Small intestine (tissue), 16 donors: ENCODE data around the gene CGA. TPM values are rescaled to one million over a fixed set of nuclear protein-coding genes. Genes with fewer than 3 reads are reported as not detected.
"Not testable (repeated sequence)": the region's sequence is repeated elsewhere in the genome, so short reads cannot be mapped to it uniquely, and the experiment has no call there.

ENCODE experiments used
- DNase-seq, 2 donors: peaks; one replicate each; pipeline versions ENCODE4 v3.0.0 to v3.0.0-alpha.2; 2013
- FAIRE-seq: peaks from 2 replicates; lab custom pipeline; 2012; peaks lifted over from hg19 to GRCh38; lab: Jason Lieb, UNC
- H3K27ac ChIP-seq, 3 donors: one replicate each; pipeline ENCODE4 v1.5.1; 2013; ENCODE audit warnings: low read length in 2 of 3, mild to moderate bottlenecking in 2 of 3, control low read depth in 1 of 3, inconsistent platforms in 1 of 3, low read depth in 1 of 3, moderate library complexity in 1 of 3
- H3K27me3 ChIP-seq, 3 donors: one replicate each; pipeline ENCODE4 v1.6.1; 2013; ENCODE audit warnings: low read length in 3 of 3, inconsistent platforms in 1 of 3; ENCODE audit not compliant: control insufficient read depth in 3 of 3, insufficient read depth in 3 of 3
- H3K36me3 ChIP-seq, 3 donors: one replicate each; pipeline ENCODE4 v1.6.1; 2013; ENCODE audit warnings: low read length in 3 of 3, inconsistent platforms in 1 of 3, low read depth in 1 of 3, mild to moderate bottlenecking in 1 of 3, moderate library complexity in 1 of 3; ENCODE audit not compliant: control insufficient read depth in 3 of 3, insufficient read depth in 2 of 3
- H3K4me1 ChIP-seq, 3 donors: one replicate each; pipeline ENCODE4 v1.6.1; 2013; ENCODE audit warnings: low read length in 2 of 3, inconsistent platforms in 1 of 3, low read depth in 1 of 3, mild to moderate bottlenecking in 1 of 3, moderate library complexity in 1 of 3; ENCODE audit not compliant: control insufficient read depth in 3 of 3, insufficient read depth in 2 of 3
- H3K4me3 ChIP-seq, 3 donors: one replicate each; pipeline ENCODE4 v1.5.1; 2013; ENCODE audit warnings: low read length in 3 of 3, control low read depth in 1 of 3, inconsistent platforms in 1 of 3, low read depth in 1 of 3, mild to moderate bottlenecking in 1 of 3, moderate library complexity in 1 of 3
- H3K9me3 ChIP-seq, 2 donors: one replicate each; pipeline ENCODE4 v1.6.1; 2013; ENCODE audit warnings: low read depth in 1 of 2, low read length in 1 of 2; ENCODE audit not compliant: control insufficient read depth in 2 of 2, insufficient read depth in 1 of 2
- WGBS, 3 donors: extraction: QIAGEN DNeasy Blood & Tissue Kit; methylation state at CpG; one replicate each; pipeline ENCODE4 v1.1.7; 2013; 5-methylcytosine and 5-hydroxymethylcytosine counted together
- long read RNA-seq, 10 donors: transcript quantifications; one replicate each; lab custom pipeline, GENCODE V29; 2026
- polyA plus RNA-seq, 4 donors: library from polyadenylated mRNA; stranded (reverse) in 3 of 4; unstranded in 1 of 4; fragments of 200-250 nt in 3 of 4; fragments of 120-200 nt in 1 of 4; gene quantifications; one replicate each; pipeline versions ENCODE4 v1.2.1 to v1.2.3, GENCODE V29; 2013
- donor health status: healthy with polysubstance abuse.
- donor health status: control.
- donor health status: control.
- donor health status: Bipolar disorder and iron deficiency.
- donor health status: healthy.

Gene CGA
- polyA plus RNA-seq: under 1 TPM in 1 of 4 donors, not detected in 3; 0.16 TPM
- long read RNA-seq, donor 1, partial matches to known transcripts: 0 of 1 reads
- long read RNA-seq, donor 1, other reads (novel, unspliced or antisense): 0 of 1 reads
- long read RNA-seq, donor 2, partial matches to known transcripts: 0 of 1 reads
- long read RNA-seq, donor 2, other reads (novel, unspliced or antisense): 0 of 1 reads
- long read RNA-seq, donor 3: 0 reads
- long read RNA-seq, donor 4: 0 reads
- long read RNA-seq, donor 5: 0 reads
- long read RNA-seq, donor 6: 0 reads
- long read RNA-seq, donor 7: 0 reads
- long read RNA-seq, donor 8, partial matches to known transcripts: 0 of 3 reads
- long read RNA-seq, donor 8, other reads (novel, unspliced or antisense): 0 of 3 reads
- long read RNA-seq, donor 9: 0 reads
- long read RNA-seq, donor 10: 0 reads

GRCh38 chr6:87095087-87095509 is at the start of gene CGA:
TSS of gene CGA (minus strand) at chr6:87095106. CDS start at chr6:87088200, 6,906 bp downstream.
- H3K4me1 ChIP-seq: peaks cover 0 to 6% (median 0%) of the 10 kb centered on the region in 3 donors
- H3K4me3 ChIP-seq: no peak within 1 kb of the TSS
- H3K9me3 ChIP-seq: no peaks in the 10 kb centered on the region
- DNase-seq: no peak
- no peak within 1 kb of the TSS for H3K27ac ChIP-seq
- no peaks in the 10 kb centered on the region for H3K36me3 ChIP-seq
- H3K27me3 ChIP-seq: peaks cover 0 to 2% (median 0%) of the 10 kb centered on the region in 3 donors
- FAIRE-seq: no peak
- whole genome bisulfite sequencing, 3 donors: 65 to 66% (median 66%) methylated on average over 6 of the region's 6 CpGs

GRCh38 chr6:87139927-87140326 is 45.0 kb upstream of the CGA start:
- not testable (repeated sequence) for H3K27ac ChIP-seq, DNase-seq

DNA sequence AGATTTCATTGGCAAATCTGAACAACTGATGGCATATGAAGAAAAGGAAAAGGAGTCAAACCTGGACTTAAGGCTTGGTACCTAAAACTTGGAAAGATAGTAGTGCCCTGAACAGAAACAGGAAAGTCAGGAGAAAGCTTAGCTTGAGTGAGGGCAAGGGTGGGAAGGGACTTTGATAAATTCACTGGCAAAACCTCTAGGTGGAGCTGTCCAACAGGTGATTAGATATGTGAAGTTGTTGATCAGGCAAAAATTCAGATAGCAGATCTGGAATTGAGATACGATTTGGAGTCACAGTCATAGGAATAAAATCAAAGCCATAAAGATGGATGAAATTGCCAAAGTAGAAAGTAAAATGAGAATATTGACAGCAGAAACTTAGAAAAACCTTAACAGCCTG is 44.3 kb upstream of the CGA start:
- no peak for FAIRE-seq
- H3K27ac ChIP-seq: no peak overlapping the region
- H3K4me1 ChIP-seq: no peaks in the 10 kb centered on the region
- H3K4me3 ChIP-seq: no peak overlapping the region
- WGBS, 3 donors: 4 to 17% (median 12%) methylated on average over 1 of the region's 1 CpG
- no peaks in the 10 kb centered on the region for H3K36me3 ChIP-seq
- no peaks in the 10 kb centered on the region for H3K27me3 ChIP-seq
- peak; percentile 39 to 67 for DNase-seq
- H3K9me3 ChIP-seq: peaks cover 0 to 6% of the 10 kb centered on the region in 2 donors

More at GRCh38 chr6:87139927-87140326, 45.0 kb upstream of the CGA start:
- H3K4me1 ChIP-seq, H3K27me3 ChIP-seq, H3K9me3 ChIP-seq, H3K36me3 ChIP-seq, FAIRE-seq, H3K4me3 ChIP-seq: not testable (repeated sequence)
- WGBS, 3 donors: 92 to 94% (median 93%) methylated on average over 8 of the region's 8 CpGs

DNA sequence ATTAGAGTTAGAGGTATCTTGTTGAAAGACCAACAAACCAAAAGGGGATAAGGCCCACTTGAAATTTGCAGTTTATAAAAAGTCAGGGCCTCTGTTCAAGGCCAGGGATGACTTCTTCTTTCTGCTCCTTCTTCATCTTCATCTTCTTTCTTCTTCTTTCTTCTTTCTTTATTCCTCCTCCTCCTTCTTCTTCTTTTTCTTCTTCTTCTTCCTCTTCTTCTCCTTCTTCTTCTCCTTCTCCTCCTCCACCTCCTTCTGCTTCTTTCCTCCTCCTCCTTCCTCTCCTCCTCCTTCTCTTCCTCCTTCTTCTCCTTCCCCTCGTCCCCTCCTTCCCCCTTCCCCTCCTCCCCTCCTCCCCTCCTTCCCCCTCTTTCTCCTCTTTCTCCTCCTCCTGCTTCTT is 42.1 kb upstream of the CGA start:
- Histone ChIP-seq H3K27me3 (no peaks in the 10 kb centered on the region), H3K4me3 (no peak overlapping the region), H3K9me3 (peaks cover 0 to 6% of the 10 kb centered on the region in 2 donors), H3K27ac (no peak overlapping the region), H3K4me1 (no peaks in the 10 kb centered on the region), H3K36me3 (no peaks in the 10 kb centered on the region)
- DNase-seq (no peak), FAIRE-seq (no peak)
- 40 to 58% (median 50%) methylated on average over 1 of the region's 1 CpG for WGBS, 3 donors

DNA sequence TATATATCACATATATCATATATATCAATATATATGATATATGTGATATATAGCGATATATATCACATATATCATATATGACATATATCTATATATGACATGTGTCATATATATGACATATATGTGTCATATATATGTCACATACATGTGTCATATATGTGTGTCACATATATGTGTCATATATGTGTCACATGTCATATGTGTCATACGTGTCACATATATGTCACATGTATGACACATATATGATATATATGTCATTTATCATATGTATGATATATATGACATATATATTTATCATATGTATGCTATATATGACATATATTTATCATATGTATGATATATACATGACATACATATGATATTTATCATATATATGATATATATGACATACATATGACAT is 32.8 kb upstream of the CGA start:
- H3K4me3 ChIP-seq: no peak overlapping the region
- H3K27me3 ChIP-seq: peaks cover 0 to 1% (median 0%) of the 10 kb centered on the region in 3 donors
- WGBS, 3 donors: 81 to 88% (median 87%) methylated on average over 2 of the region's 2 CpGs
- H3K27ac ChIP-seq: no peak overlapping the region
- FAIRE-seq (no peak), DNase-seq (no peak)
- H3K36me3 ChIP-seq: no peaks in the 10 kb centered on the region
- H3K4me1 ChIP-seq: no peaks in the 10 kb centered on the region
- H3K9me3 ChIP-seq: peaks cover 0 to 4% of the 10 kb centered on the region in 2 donors

- Histone ChIP-seq H3K9me3 (peaks cover 0 to 9% of the 10 kb centered on the region in 2 donors), H3K27ac (no peak overlapping the region), H3K4me3 (no peak overlapping the region), H3K27me3 (peaks cover 0 to 1% (median 0%) of the 10 kb centered on the region in 3 donors), H3K36me3 (no peaks in the 10 kb centered on the region), H3K4me1 (no peaks in the 10 kb centered on the region)
- FAIRE-seq: no peak
- 19 to 74% (median 44%) methylated on average over 1 of the region's 1 CpG for WGBS, 3 donors
- DNase-seq: no peak
Observed at GRCh38 chr6:87126501-87126900, 31.6 kb upstream of the CGA start.

GRCh38 chr6:87124074-87124473 is 29.2 kb upstream of the CGA start:
- Histone ChIP-seq H3K4me1 (no peaks in the 10 kb centered on the region), H3K27me3 (peaks cover 0 to 1% (median 0%) of the 10 kb centered on the region in 3 donors), H3K27ac (no peak overlapping the region), H3K9me3 (peaks cover 0 to 5% of the 10 kb centered on the region in 2 donors), H3K4me3 (no peak overlapping the region), H3K36me3 (no peaks in the 10 kb centered on the region)
- FAIRE-seq (no peak), DNase-seq (no peak)
- 91 to 95% (median 92%) methylated on average over 5 of the region's 5 CpGs for WGBS, 3 donors

- H3K9me3 ChIP-seq: peaks cover 0 to 5% of the 10 kb centered on the region in 2 donors
- H3K4me3 ChIP-seq: no peak overlapping the region
- H3K4me1 ChIP-seq: no peaks in the 10 kb centered on the region
- no peaks in the 10 kb centered on the region for H3K36me3 ChIP-seq
- DNase-seq: no peak
- no peak overlapping the region for H3K27ac ChIP-seq
- 48 to 67% (median 65%) methylated on average over 44 to 51 of the region's 51 CpGs for WGBS, 3 donors
- no peak for FAIRE-seq
- H3K27me3 ChIP-seq: peaks cover 0 to 1% (median 0%) of the 10 kb centered on the region in 3 donors
Observed at GRCh38 chr6:87122477-87122876, 27.6 kb upstream of the CGA start.
